ENCODE results near the gene INTS7.

The INTS7 gene

GRCh38 chr1:211895126-211895759 lies 140.1 kb downstream of the INTS7 start:
- H3K9me3 ChIP-seq (ENCODE audit: insufficient read depth, low read depth, low read length), result no peaks in the 10 kb centered on the region
- H3K27me3 ChIP-seq (ENCODE audit: insufficient read depth, low read length, poor library complexity, severe bottlenecking), result no peaks in the 10 kb centered on the region
- H4K20me1 ChIP-seq (ENCODE audit: insufficient read depth, low read length, poor library complexity, severe bottlenecking), result no peaks in the 10 kb centered on the region
- H3K4me2 ChIP-seq (ENCODE audit: low read depth, low read length, poor library complexity, severe bottlenecking), result no peak overlapping the region
- H3K4me1 ChIP-seq (ENCODE audit: insufficient read depth, low read length, poor library complexity, severe bottlenecking), result no peaks in the 10 kb centered on the region
- no peaks in the 10 kb centered on the region for H3K79me2 ChIP-seq (ENCODE audit: insufficient read depth, low read length)
- H2AFZ ChIP-seq (ENCODE audit: low read length), result no peak overlapping the region
- no peaks in the 10 kb centered on the region for H3K36me3 ChIP-seq (ENCODE audit: insufficient read depth, low read length)
- H3K9ac ChIP-seq (ENCODE audit: low read depth, low read length, poor library complexity, severe bottlenecking), result no peak overlapping the region
- H3K9me2 ChIP-seq (replicated peaks; ENCODE audit: low read depth, low read length), result no peaks in the 10 kb centered on the region
- H3F3A ChIP-seq (ENCODE audit: low read depth), result no peaks in the 10 kb centered on the region
- H3K4me3 ChIP-seq (ENCODE audit: low read length, poor library complexity, severe bottlenecking), result no peak overlapping the region
- TF ChIP-seq CTCF (conservative IDR thresholded peaks at IDR 0.05; ENCODE audit: low read length) (no peak), EZH2phosphoT487 (IDR thresholded peaks at IDR 0.05; ENCODE audit: borderline replicate concordance) (no peak)

GRCh38 chr1:211894312-211894711 lies 141.0 kb downstream of the INTS7 start:
- Histone ChIP-seq H3K27me3 (ENCODE audit: insufficient read depth, low read length, poor library complexity, severe bottlenecking) (no peaks in the 10 kb centered on the region), H3K79me2 (ENCODE audit: insufficient read depth, low read length) (no peaks in the 10 kb centered on the region), H3K9me3 (ENCODE audit: insufficient read depth, low read depth, low read length) (no peaks in the 10 kb centered on the region), H3K4me3 (ENCODE audit: low read length, poor library complexity, severe bottlenecking) (no peak overlapping the region), H3F3A (ENCODE audit: low read depth) (no peaks in the 10 kb centered on the region), H3K4me1 (ENCODE audit: insufficient read depth, low read length, poor library complexity, severe bottlenecking) (no peaks in the 10 kb centered on the region), H3K36me3 (ENCODE audit: insufficient read depth, low read length) (no peaks in the 10 kb centered on the region), H2AFZ (ENCODE audit: low read length) (no peak overlapping the region), H4K20me1 (ENCODE audit: insufficient read depth, low read length, poor library complexity, severe bottlenecking) (no peaks in the 10 kb centered on the region), H3K9ac (ENCODE audit: low read depth, low read length, poor library complexity, severe bottlenecking) (no peak overlapping the region), H3K9me2 (replicated peaks; ENCODE audit: low read depth, low read length) (no peaks in the 10 kb centered on the region), H3K4me2 (ENCODE audit: low read depth, low read length, poor library complexity, severe bottlenecking) (no peak overlapping the region)
- TF ChIP-seq EZH2phosphoT487 (IDR thresholded peaks at IDR 0.05; ENCODE audit: borderline replicate concordance) (no peak), CTCF (conservative IDR thresholded peaks at IDR 0.05; ENCODE audit: low read length) (no peak)

- no peak overlapping the region for H2AFZ ChIP-seq (ENCODE audit: low read length)
- no peak overlapping the region for H3K4me3 ChIP-seq (ENCODE audit: low read length, poor library complexity, severe bottlenecking)
- no peaks in the 10 kb centered on the region for H3K9me2 ChIP-seq (replicated peaks; ENCODE audit: low read depth, low read length)
- TF ChIP-seq EZH2phosphoT487 (IDR thresholded peaks at IDR 0.05; ENCODE audit: borderline replicate concordance), result no peak
- no peak for TF ChIP-seq CTCF (conservative IDR thresholded peaks at IDR 0.05; ENCODE audit: low read length)
- H3K79me2 ChIP-seq (ENCODE audit: insufficient read depth, low read length), result no peaks in the 10 kb centered on the region
- H3K36me3 ChIP-seq (ENCODE audit: insufficient read depth, low read length), result no peaks in the 10 kb centered on the region
- no peaks in the 10 kb centered on the region for H4K20me1 ChIP-seq (ENCODE audit: insufficient read depth, low read length, poor library complexity, severe bottlenecking)
- no peaks in the 10 kb centered on the region for H3K27me3 ChIP-seq (ENCODE audit: insufficient read depth, low read length, poor library complexity, severe bottlenecking)
- no peaks in the 10 kb centered on the region for H3F3A ChIP-seq (ENCODE audit: low read depth)
- H3K4me1 ChIP-seq (ENCODE audit: insufficient read depth, low read length, poor library complexity, severe bottlenecking), result no peaks in the 10 kb centered on the region
- no peak overlapping the region for H3K9ac ChIP-seq (ENCODE audit: low read depth, low read length, poor library complexity, severe bottlenecking)
- H3K4me2 ChIP-seq (ENCODE audit: low read depth, low read length, poor library complexity, severe bottlenecking), result no peak overlapping the region
- H3K9me3 ChIP-seq (ENCODE audit: insufficient read depth, low read depth, low read length), result no peaks in the 10 kb centered on the region
Observed at GRCh38 chr1:211893260-211893659, 142.1 kb downstream of the INTS7 start.
